GM18870 (cell line): ENCODE data around the gene FKBP2.
A peak's percentile ranks its signal among the peaks of the same experiment; 100 is the strongest.

Experiments
- ATAC-seq: cut with Tn5 transposase; IDR thresholded peaks from one replicate; pipeline ENCODE4 v1.9.1; 2021; ENCODE audit warnings: moderate library complexity; ENCODE audit not compliant: unreplicated experiment

Gene FKBP2

GRCh38 chr11:64218628-64219353 lies 22.1 kb upstream of the FKBP2 start:
- ATAC-seq: no peak

- no peak for ATAC-seq
Measured at GRCh38 chr11:64219354-64219684, 21.6 kb upstream of the FKBP2 start.

- no peak for ATAC-seq
Measured at GRCh38 chr11:64219755-64220154, 21.1 kb upstream of the FKBP2 start.

- no peak for ATAC-seq
Measured at GRCh38 chr11:64220271-64220670, 20.6 kb upstream of the FKBP2 start.

GRCh38 chr11:64220798-64221197 lies 20.1 kb upstream of the FKBP2 start:
- no peak for ATAC-seq

- no peak for ATAC-seq
Measured at GRCh38 chr11:64222651-64223000, 18.3 kb upstream of the FKBP2 start.

- no peak for ATAC-seq
Measured at GRCh38 chr11:64223001-64223651, 17.8 kb upstream of the FKBP2 start.

- ATAC-seq: no peak
Measured at GRCh38 chr11:64224151-64224890, 16.6 kb upstream of the FKBP2 start.

GRCh38 chr11:64224891-64225607 lies 15.8 kb upstream of the FKBP2 start:
- no peak for ATAC-seq

GRCh38 chr11:64225608-64226506 lies 15.0 kb upstream of the FKBP2 start, which contains the start of the genes NUDT22 and TRPT1:
Gene NUDT22 (plus strand): TSS chr11:64226274. CDS start chr11:64226653, 379 bp downstream.
Gene TRPT1 (minus strand): TSS chr11:64226186. CDS start chr11:64225860, 326 bp downstream.
- ATAC-seq: no peak

GRCh38 chr11:64226507-64227051 lies 14.3 kb upstream of the FKBP2 start:
- no peak for ATAC-seq

- ATAC-seq: no peak
Measured at GRCh38 chr11:64227405-64227956, 13.4 kb upstream of the FKBP2 start.

GRCh38 chr11:64229090-64229743 lies 11.7 kb upstream of the FKBP2 start:
- ATAC-seq: no peak

GRCh38 chr11:64229744-64230170 lies 11.1 kb upstream of the FKBP2 start:
- ATAC-seq: no peak

GRCh38 chr11:64230171-64230984 lies 10.5 kb upstream of the FKBP2 start, which contains the start of gene DNAJC4:
Gene DNAJC4 (plus strand): TSS chr11:64230548. CDS start chr11:64230855, 307 bp downstream.
- ATAC-seq: peak; percentile 43

GRCh38 chr11:64230985-64231365 lies 9.9 kb upstream of the FKBP2 start:
- no peak for ATAC-seq

GRCh38 chr11:64231546-64231945 lies 9.3 kb upstream of the FKBP2 start:
- no peak for ATAC-seq
